Vagina (tissue), 2 donors: ENCODE data around the gene PDPK1. TPM values are rescaled to one million over a fixed set of nuclear protein-coding genes. Genes with fewer than 3 reads are reported as not detected.
"Not testable (repeated sequence)": the region's sequence is repeated elsewhere in the genome, so short reads cannot be mapped to it uniquely, and the experiment has no call there.

Source experiments
- DNase-seq, 2 donors: peaks; one replicate each; pipeline ENCODE4 v3.0.0-alpha.2; 2017; ENCODE audit errors: extremely low spot score in 2 of 2
- H3K27ac ChIP-seq: fragments of 200-600 bp; sonication (generic); one replicate; pipeline ENCODE4 v1.5.1; 2019
- H3K27me3 ChIP-seq: fragments of 200-600 bp; sonication (generic); one replicate; pipeline ENCODE4 v1.5.1; 2019
- H3K36me3 ChIP-seq, 2 donors: fragments of 200-600 bp; sonication (generic); one replicate each; pipeline ENCODE4 v1.5.1; 2017 to 2019
- H3K4me1 ChIP-seq: fragments of 200-600 bp; sonication (generic); one replicate; pipeline ENCODE4 v1.5.1; 2019
- H3K4me3 ChIP-seq, 2 donors: fragments of 200-600 bp; sonication (generic); 1 replicate in 1 of 2; 2 replicates in 1 of 2; pipeline ENCODE4 v1.5.1; 2016 to 2019
- H3K9me3 ChIP-seq: fragments of 200-600 bp; sonication (generic); one replicate; pipeline ENCODE4 v1.5.1; 2019
- CTCF ChIP-seq, 3 experiments: fragments of 450-650 bp in 2 of 3; fragments of 200-600 bp in 1 of 3; sonication (generic) in 1 of 3; IDR thresholded peaks; one replicate each; pipeline ENCODE4 v1.5.1; 2017 to 2019; ENCODE audit warnings: antibody characterized with exemption in 3 of 3, mild to moderate bottlenecking in 2 of 3, moderate library complexity in 2 of 3
- POLR2A ChIP-seq, 2 donors: fragments of 450-650 bp; IDR thresholded peaks; one replicate each; pipeline ENCODE4 v1.6.1; 2017; ENCODE audit warnings: antibody characterized with exemption in 2 of 2, mild to moderate bottlenecking in 2 of 2, moderate library complexity in 2 of 2
- POLR2AphosphoS5 ChIP-seq, 2 donors: sonication (generic); formaldehyde crosslinking; IDR thresholded peaks; one replicate each; pipeline ENCODE4 v1.9.0; 2017; ENCODE audit warnings: antibody characterized with exemption in 2 of 2, mild to moderate bottlenecking in 2 of 2, low read depth in 1 of 2; ENCODE audit not compliant: insufficient read depth in 1 of 2
- intact Hi-C: fragments of 100-400 bp; cut with DNase I; formaldehyde crosslinking; loops from one replicate; pipeline ENCODE4 v1.15.1; 2023
- total RNA-seq: library from RNA; depleted of rRNA; stranded (reverse); fragments of >200 nt; gene quantifications from one replicate; pipeline ENCODE4 v1.2.3, GENCODE V29; 2016

Gene PDPK1
- total RNA-seq, 1 donor from 2014 or later: 29.2 TPM

GRCh38 chr16:2603165-2604015, 65.6 kb downstream of the PDPK1 start:
- Histone ChIP-seq H3K4me3 (peak overlapping the region; percentile 77 to 83), H3K27me3 (no peaks in the 10 kb centered on the region), H3K27ac (peak overlapping the region; percentile 75), H3K4me1 (peaks cover 8% of the 10 kb centered on the region), H3K9me3 (no peaks in the 10 kb centered on the region), H3K36me3 (peaks cover 0 to 5% of the 10 kb centered on the region in 2 donors)
- peak in 1 of 2 donors; percentile 71 for TF ChIP-seq POLR2A (IDR thresholded peaks at IDR 0.05)
- no peak for TF ChIP-seq CTCF (IDR thresholded peaks at IDR 0.05)
- peak; percentile 92 to 100 for TF ChIP-seq POLR2AphosphoS5 (IDR thresholded peaks at IDR 0.05; ENCODE audit: insufficient read depth in 1 of 2, low read depth in 1 of 2)
- intact Hi-C loops: no loop called here
- DNase-seq: peak in 1 of 2 donors; percentile 94

GRCh38 chr16:2604016-2604369, 66.2 kb downstream of the PDPK1 start:
- H3K27me3 ChIP-seq, intact Hi-C loops, H3K9me3 ChIP-seq, H3K4me1 ChIP-seq, DNase-seq, H3K36me3 ChIP-seq: not testable (repeated sequence)
- peak overlapping the region; percentile 77 to 83 for H3K4me3 ChIP-seq
- H3K27ac ChIP-seq: peak overlapping the region; percentile 75

GRCh38 chr16:2606820-2607219, 69.0 kb downstream of the PDPK1 start:
- H3K27me3 ChIP-seq, H3K4me1 ChIP-seq, intact Hi-C loops, DNase-seq, H3K4me3 ChIP-seq, H3K9me3 ChIP-seq, H3K27ac ChIP-seq: not testable (repeated sequence)
- H3K36me3 ChIP-seq: peaks cover 0 to 12% of the 10 kb centered on the region in 2 donors

- H3K4me1 ChIP-seq, H3K4me3 ChIP-seq, H3K9me3 ChIP-seq, H3K27ac ChIP-seq, H3K27me3 ChIP-seq, intact Hi-C loops, DNase-seq: not testable (repeated sequence)
- peaks cover 0 to 12% of the 10 kb centered on the region in 2 donors for H3K36me3 ChIP-seq
These were observed 71.5 kb downstream of the PDPK1 start for GRCh38 chr16:2609345-2609744.

- intact Hi-C loops: no loop called here
- no peak for DNase-seq
- peaks cover 0 to 18% of the 10 kb centered on the region in 2 donors for H3K36me3 ChIP-seq
- H3K4me1 ChIP-seq: peaks cover 8% of the 10 kb centered on the region
- TF ChIP-seq CTCF (IDR thresholded peaks at IDR 0.05) (no peak), POLR2AphosphoS5 (IDR thresholded peaks at IDR 0.05; ENCODE audit: insufficient read depth in 1 of 2, low read depth in 1 of 2) (no peak), POLR2A (IDR thresholded peaks at IDR 0.05) (no peak)
- H3K27me3 ChIP-seq: no peaks in the 10 kb centered on the region
- no peaks in the 10 kb centered on the region for H3K9me3 ChIP-seq
- no peak overlapping the region for H3K4me3 ChIP-seq
- H3K27ac ChIP-seq: no peak overlapping the region
These were observed 72.1 kb downstream of the PDPK1 start for GRCh38 chr16:2609827-2610470.

GRCh38 chr16:2610781-2611498, 73.1 kb downstream of the PDPK1 start:
- no peaks in the 10 kb centered on the region for H3K9me3 ChIP-seq
- no peaks in the 10 kb centered on the region for H3K27me3 ChIP-seq
- H3K4me1 ChIP-seq: peaks cover 8% of the 10 kb centered on the region
- DNase-seq: no peak
- TF ChIP-seq POLR2AphosphoS5 (IDR thresholded peaks at IDR 0.05; ENCODE audit: insufficient read depth in 1 of 2, low read depth in 1 of 2) (no peak), CTCF (IDR thresholded peaks at IDR 0.05) (no peak), POLR2A (IDR thresholded peaks at IDR 0.05) (no peak)
- H3K27ac ChIP-seq: no peak overlapping the region
- H3K36me3 ChIP-seq: peaks cover 0 to 19% of the 10 kb centered on the region in 2 donors
- no peak overlapping the region for H3K4me3 ChIP-seq
- intact Hi-C loops: no loop called here
